Caco-2 (cell line): ENCODE measurements around the gene RRBP1. TPM values are rescaled to one million over a fixed set of nuclear protein-coding genes. Genes with fewer than 3 reads are reported as not detected.
A peak's percentile ranks its signal among the peaks of the same experiment; 100 is the strongest.
"Not testable (repeated sequence)": the region's sequence is repeated elsewhere in the genome, so short reads cannot be mapped to it uniquely, and the experiment has no call there.

ENCODE experiments used
- BruUV-seq: library from RNA; stranded (reverse); fragments of 400-500 nt; replicated peaks from 2 replicates; lab custom pipeline; 2021; lab: Mats Ljungman, UMichigan
- CTCF ChIA-PET: fragments of 300-600 bp; sonication (Branson Sonifier 250); formaldehyde crosslinking; loops from one replicate; lab custom pipeline; 2022; ENCODE audit warnings: antibody characterized with exemption; lab: Charles Lee
- POLR2A ChIA-PET: fragments of 300-600 bp; sonication (Branson Sonifier 250); formaldehyde crosslinking; loops from one replicate; lab custom pipeline; 2022; ENCODE audit warnings: antibody characterized with exemption; lab: Charles Lee
- DNase-seq, 2 experiments: peaks; one replicate each; pipeline versions ENCODE4 v3.0.0 to v3.0.0-alpha.2; 2020 to 2022
- H3K27me3 ChIP-seq: replicated peaks from 2 replicates; pipeline ENCODE4 v1.6.0; 2011; ENCODE audit warnings: low read length; ENCODE audit not compliant: control insufficient read depth, insufficient read depth
- H3K36me3 ChIP-seq: 2 replicates; pipeline ENCODE4 v1.5.1; 2011; ENCODE audit warnings: low read length; ENCODE audit not compliant: control insufficient read depth, insufficient read depth
- H3K4me1 ChIP-seq: fragments of 250-450 bp; sonication (Bioruptor Pico); 2 replicates; pipeline ENCODE4 v1.5.1; 2020; ENCODE audit warnings: mild to moderate bottlenecking
- H3K4me3 ChIP-seq: 2 replicates; pipeline ENCODE4 v1.5.1; 2011; ENCODE audit warnings: low read depth, mild to moderate bottlenecking, control low read depth, low read length
- H3K9me3 ChIP-seq: fragments of 250-450 bp; sonication (Bioruptor Pico); 2 replicates; pipeline ENCODE4 v1.5.1; 2020; ENCODE audit warnings: mild to moderate bottlenecking, moderate library complexity
- H3K27ac Mint-ChIP-seq: one replicate; pipeline ENCODE4 v1.8.0; 2022; ENCODE audit warnings: mixed read lengths; ENCODE audit not compliant: unreplicated experiment
- H3K27me3 Mint-ChIP-seq: one replicate; pipeline ENCODE4 v1.8.0; 2022; ENCODE audit warnings: mixed read lengths; ENCODE audit not compliant: insufficient read depth, unreplicated experiment
- H3K36me3 Mint-ChIP-seq: one replicate; pipeline ENCODE4 v1.8.0; 2022; ENCODE audit warnings: mild to moderate bottlenecking, mixed read lengths; ENCODE audit not compliant: insufficient read depth, unreplicated experiment
- H3K4me1 Mint-ChIP-seq: one replicate; pipeline ENCODE4 v1.8.0; 2022; ENCODE audit warnings: low read depth, mixed read lengths; ENCODE audit not compliant: unreplicated experiment
- H3K4me3 Mint-ChIP-seq: one replicate; pipeline ENCODE4 v1.8.0; 2022; ENCODE audit warnings: mild to moderate bottlenecking, moderate library complexity, mixed read lengths; ENCODE audit not compliant: unreplicated experiment
- H3K9me3 Mint-ChIP-seq: one replicate; pipeline ENCODE4 v1.8.0; 2022; ENCODE audit warnings: mixed read lengths; ENCODE audit not compliant: unreplicated experiment
- intact Hi-C: fragments of 100-400 bp; cut with micrococcal nuclease; formaldehyde crosslinking; loops from one replicate; pipeline ENCODE4 v1.10.0; 2022; ENCODE audit not compliant: unreplicated experiment
- total RNA-seq: library from RNA; stranded (reverse); gene quantifications from 2 replicates; pipeline ENCODE4 v1.2.3, GENCODE V29; 2022
- TF ChIP-seq, protein P1 (sequence below), 2 experiments: fragments of 200-600 bp in 1 of 2; IDR thresholded peaks; 1 replicate in 1 of 2; 2 replicates in 1 of 2; pipeline versions ENCODE4 v1.5.1 to v1.8.0; 2011 to 2022; ENCODE audit warnings: antibody characterized with exemption in 1 of 2, control low read depth in 1 of 2, inconsistent platforms in 1 of 2, low read depth in 1 of 2, low read length in 1 of 2, mild to moderate bottlenecking in 1 of 2, moderate library complexity in 1 of 2; ENCODE audit not compliant: insufficient read depth in 1 of 2, severe bottlenecking in 1 of 2, unreplicated experiment in 1 of 2

RRBP1 gene
- total RNA-seq, 1 experiment from 2014 or later = 758 TPM

DNA sequence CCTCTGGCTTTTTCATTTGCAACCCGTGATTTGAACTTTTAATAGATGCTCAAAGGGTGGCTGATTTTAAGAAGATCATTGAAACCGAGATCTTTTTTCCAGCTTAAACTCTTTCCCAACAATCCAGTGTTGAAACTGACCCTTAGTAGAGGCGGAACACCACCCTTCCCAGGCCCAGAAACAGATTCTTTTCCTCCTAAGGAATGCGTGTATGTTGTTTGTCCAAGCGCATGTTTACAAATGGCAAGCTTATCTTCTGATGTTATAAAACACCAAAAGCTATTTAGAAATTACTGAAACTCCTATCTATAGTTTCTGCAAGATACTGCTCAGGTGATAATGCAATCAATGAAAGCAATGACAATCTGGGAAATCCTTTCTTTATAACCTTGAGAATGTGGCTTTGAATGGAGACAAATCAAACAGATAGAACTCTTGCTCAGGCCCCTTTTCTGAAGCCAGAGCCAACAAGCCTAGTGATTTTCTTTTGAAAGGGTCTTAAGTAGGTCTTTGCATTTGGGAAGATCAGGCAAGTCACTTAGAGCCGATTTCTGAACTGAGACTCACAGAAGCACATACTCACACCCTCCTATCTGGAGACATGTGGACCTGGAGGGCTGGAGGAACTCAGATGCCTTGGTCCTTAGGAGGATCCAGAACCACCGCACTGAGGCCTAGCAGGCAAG lies 26.8 kb upstream of the RRBP1 start:
- intact Hi-C loops = loop anchor here (1.0 to 2.0 kb wide), 3 partner anchors 12 to 190 kb away; partner anchors contain the start of gene RRBP1
- peaks cover 64% of the 10 kb centered on the region for H3K4me1 Mint-ChIP-seq
- POLR2A ChIA-PET = interaction anchor here (0.6 to 4.0 kb wide), 4 partner anchors 14 to 30 kb away, joined by 3 to 73 read pairs (median 11); partner anchors contain the start of gene RRBP1
- peak overlapping the region; percentile 68 for H3K4me3 Mint-ChIP-seq
- peak; percentile 82 for DNase-seq
- H3K27ac Mint-ChIP-seq = peak overlapping the region; percentile 82
- H3K36me3 Mint-ChIP-seq = peaks cover 30% of the 10 kb centered on the region
- no peaks in the 10 kb centered on the region for H3K36me3 ChIP-seq
- H3K4me3 ChIP-seq = peak overlapping the region; percentile 46
- TF ChIP-seq, protein P1, sequence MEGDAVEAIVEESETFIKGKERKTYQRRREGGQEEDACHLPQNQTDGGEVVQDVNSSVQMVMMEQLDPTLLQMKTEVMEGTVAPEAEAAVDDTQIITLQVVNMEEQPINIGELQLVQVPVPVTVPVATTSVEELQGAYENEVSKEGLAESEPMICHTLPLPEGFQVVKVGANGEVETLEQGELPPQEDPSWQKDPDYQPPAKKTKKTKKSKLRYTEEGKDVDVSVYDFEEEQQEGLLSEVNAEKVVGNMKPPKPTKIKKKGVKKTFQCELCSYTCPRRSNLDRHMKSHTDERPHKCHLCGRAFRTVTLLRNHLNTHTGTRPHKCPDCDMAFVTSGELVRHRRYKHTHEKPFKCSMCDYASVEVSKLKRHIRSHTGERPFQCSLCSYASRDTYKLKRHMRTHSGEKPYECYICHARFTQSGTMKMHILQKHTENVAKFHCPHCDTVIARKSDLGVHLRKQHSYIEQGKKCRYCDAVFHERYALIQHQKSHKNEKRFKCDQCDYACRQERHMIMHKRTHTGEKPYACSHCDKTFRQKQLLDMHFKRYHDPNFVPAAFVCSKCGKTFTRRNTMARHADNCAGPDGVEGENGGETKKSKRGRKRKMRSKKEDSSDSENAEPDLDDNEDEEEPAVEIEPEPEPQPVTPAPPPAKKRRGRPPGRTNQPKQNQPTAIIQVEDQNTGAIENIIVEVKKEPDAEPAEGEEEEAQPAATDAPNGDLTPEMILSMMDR (IDR thresholded peaks at IDR 0.05; ENCODE audit: insufficient read depth in 1 of 2, low read depth in 1 of 2, low read length in 1 of 2, severe bottlenecking in 1 of 2, unreplicated experiment in 1 of 2) = no peak
- H3K9me3 Mint-ChIP-seq = no peaks in the 10 kb centered on the region
- H3K27me3 ChIP-seq = no peaks in the 10 kb centered on the region
- CTCF ChIA-PET = interaction anchor here (1.1 to 3.5 kb wide), 5 partner anchors 14 to 230 kb away, joined by 3 to 44 read pairs (median 9); partner anchors contain the start of gene RRBP1
- H3K9me3 ChIP-seq = no peaks in the 10 kb centered on the region
- H3K4me1 ChIP-seq = peaks cover 84% of the 10 kb centered on the region
- no TSS peak for BruUV-seq
- H3K27me3 Mint-ChIP-seq = no peaks in the 10 kb centered on the region

DNA sequence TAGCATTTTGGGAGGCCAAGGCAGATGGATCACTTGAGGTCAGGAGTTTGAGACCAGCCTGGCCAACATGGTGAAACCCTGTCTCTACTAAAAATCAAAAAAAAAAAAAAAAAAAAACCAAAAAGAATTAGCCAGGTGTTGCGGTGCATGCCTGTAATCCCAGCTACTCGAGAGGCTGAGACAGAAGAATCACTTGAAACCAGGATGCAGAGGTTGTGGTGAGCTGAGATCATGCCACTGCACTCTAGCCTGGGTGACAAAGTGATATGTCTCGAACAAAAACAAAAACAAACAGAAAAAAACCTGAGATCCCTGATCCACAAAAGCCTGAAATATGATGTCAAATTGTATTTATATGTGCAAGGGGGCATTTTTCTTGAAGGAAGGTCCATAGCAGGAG lies 25.9 kb upstream of the RRBP1 start:
- H3K4me1 Mint-ChIP-seq = peaks cover 64% of the 10 kb centered on the region
- BruUV-seq, H3K9me3 ChIP-seq, H3K27me3 Mint-ChIP-seq, H3K36me3 ChIP-seq, H3K4me3 ChIP-seq, H3K9me3 Mint-ChIP-seq, DNase-seq, H3K27me3 ChIP-seq: not testable (repeated sequence)
- intact Hi-C loops = loop anchor here (1.0 to 2.0 kb wide), 2 partner anchors 26 to 191 kb away; partner anchors contain the start of gene RRBP1
- peak overlapping the region; percentile 68 for H3K4me3 Mint-ChIP-seq
- ChIA-PET POLR2A (interaction anchor here (1.4 to 4.0 kb wide), 3 partner anchors 15 to 30 kb away, joined by 4 to 73 read pairs (median 18); partner anchors contain the start of gene RRBP1), CTCF (interaction anchor here (1.1 to 3.5 kb wide), 3 partner anchors 14 to 59 kb away, joined by 3 to 44 read pairs (median 10); partner anchors contain the start of gene RRBP1)
- peaks cover 88% of the 10 kb centered on the region for H3K4me1 ChIP-seq
- peak overlapping the region; percentile 82 for H3K27ac Mint-ChIP-seq
- peaks cover 25% of the 10 kb centered on the region for H3K36me3 Mint-ChIP-seq

DNA sequence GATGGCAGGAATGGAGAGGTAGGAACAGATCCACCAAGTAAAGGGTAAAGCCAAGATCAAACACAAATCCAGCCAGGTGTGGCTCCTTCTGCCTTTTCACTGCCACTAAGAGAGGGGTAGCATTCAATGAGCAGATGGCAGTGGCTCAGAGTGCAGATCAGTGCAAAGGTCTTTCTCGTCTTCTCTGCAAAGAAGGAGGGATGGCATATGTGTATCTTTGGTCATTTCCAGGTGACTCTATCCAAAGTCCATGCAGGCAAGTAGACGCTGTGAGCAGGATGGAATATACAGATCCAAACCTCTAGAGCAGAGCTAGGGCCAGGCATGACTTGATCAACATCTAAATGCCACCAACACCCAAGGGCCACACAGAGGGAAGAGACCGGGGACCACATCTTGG lies 24.6 kb upstream of the RRBP1 start:
- ChIA-PET CTCF (interaction anchor here (0.6 to 0.9 kb wide), 2 partner anchors 16 to 24 kb away, joined by 3 read pairs; no protein-coding TSS in a partner anchor), POLR2A (no interaction called here)
- Histone ChIP-seq H3K4me3 (no peak overlapping the region), H3K27me3 (no peaks in the 10 kb centered on the region), H3K4me1 (peaks cover 80% of the 10 kb centered on the region), H3K36me3 (no peaks in the 10 kb centered on the region), H3K9me3 (no peaks in the 10 kb centered on the region)
- BruUV-seq = no TSS peak
- Mint-ChIP-seq H3K27me3 (no peaks in the 10 kb centered on the region), H3K9me3 (no peaks in the 10 kb centered on the region), H3K36me3 (peaks cover 22% of the 10 kb centered on the region), H3K4me3 (peak overlapping the region; percentile 8), H3K27ac (peak overlapping the region; percentile 90), H3K4me1 (peaks cover 54% of the 10 kb centered on the region)
- TF ChIP-seq, protein P1 (IDR thresholded peaks at IDR 0.05; ENCODE audit: insufficient read depth in 1 of 2, low read depth in 1 of 2, low read length in 1 of 2, severe bottlenecking in 1 of 2, unreplicated experiment in 1 of 2) = no peak
- DNase-seq = no peak
- intact Hi-C loops = no loop called here
